C4-2B (cell line): ENCODE measurements around the gene LRP11.

ENCODE experiments used
- CTCF ChIP-seq: fragments of 450-650 bp; conservative IDR thresholded peaks from 2 replicates; pipeline ENCODE4 v1.5.1; 2017; ENCODE audit warnings: mild to moderate bottlenecking
- ZFX ChIP-seq: fragments of 450-650 bp; IDR thresholded peaks from 2 replicates; pipeline ENCODE4 v1.6.1; 2017

GRCh38 chr6:149901444-149902140 lies 37.4 kb upstream of the LRP11 start:
- TF ChIP-seq CTCF (no peak), ZFX (no peak)
